Mesendoderm (in vitro differentiated cells): ENCODE data around the gene PPP2R5E. TPM values are rescaled to one million over a fixed set of nuclear protein-coding genes. Genes with fewer than 3 reads are reported as not detected.
"Not testable (repeated sequence)": the region's sequence is repeated elsewhere in the genome, so short reads cannot be mapped to it uniquely, and the experiment has no call there.

Source experiments
- DNase-seq: peaks from one replicate; pipeline ENCODE4 v3.0.0; 2013
- H2AK5ac ChIP-seq: 2 replicates; pipeline ENCODE4 v1.6.1; 2013; ENCODE audit warnings: low read length, inconsistent platforms
- H2BK120ac ChIP-seq: 2 replicates; pipeline ENCODE4 v1.6.1; 2013; ENCODE audit warnings: low read depth, mild to moderate bottlenecking, low read length, moderate library complexity, mixed read lengths
- H2BK15ac ChIP-seq: replicated peaks from 2 replicates; pipeline ENCODE4 v1.6.1; 2013; ENCODE audit warnings: low read depth, mild to moderate bottlenecking, moderate library complexity
- H2BK5ac ChIP-seq: 2 replicates; pipeline ENCODE4 v1.6.1; 2013; ENCODE audit warnings: low read length, inconsistent platforms
- H3K18ac ChIP-seq: 2 replicates; pipeline ENCODE4 v1.6.1; 2013; ENCODE audit warnings: mild to moderate bottlenecking, low read length, mixed read lengths
- H3K23ac ChIP-seq: one replicate; pipeline ENCODE4 v1.6.1; 2013; ENCODE audit warnings: low read length
- H3K27ac ChIP-seq: 2 replicates; pipeline ENCODE4 v1.5.1; 2013; ENCODE audit warnings: low read depth, mild to moderate bottlenecking, inconsistent platforms, low read length, moderate library complexity
- H3K27me3 ChIP-seq: 2 replicates; pipeline ENCODE4 v1.6.1; 2013; ENCODE audit warnings: low read length, control low read depth, mild to moderate bottlenecking, inconsistent platforms; ENCODE audit not compliant: insufficient read depth, poor library complexity
- H3K36me3 ChIP-seq: 2 replicates; pipeline ENCODE4 v1.6.1; 2013; ENCODE audit warnings: low read length, inconsistent platforms; ENCODE audit not compliant: control insufficient read depth, insufficient read depth
- H3K4ac ChIP-seq: one replicate; pipeline ENCODE4 v1.6.1; 2013; ENCODE audit warnings: low read depth, mild to moderate bottlenecking, low read length, moderate library complexity
- H3K4me1 ChIP-seq: 2 replicates; pipeline ENCODE4 v1.6.1; 2013; ENCODE audit warnings: low read depth, low read length, inconsistent platforms; ENCODE audit not compliant: control insufficient read depth
- H3K4me2 ChIP-seq: 2 replicates; pipeline ENCODE4 v1.6.1; 2013; ENCODE audit warnings: low read length
- H3K4me3 ChIP-seq: 2 replicates; pipeline ENCODE4 v1.5.1; 2013; ENCODE audit warnings: mild to moderate bottlenecking, low read length
- H3K56ac ChIP-seq: one replicate; pipeline ENCODE4 v1.6.1; 2013; ENCODE audit warnings: low read length
- H3K79me1 ChIP-seq: 2 replicates; pipeline ENCODE4 v1.6.1; 2013; ENCODE audit warnings: low read length, inconsistent platforms
- H3K79me2 ChIP-seq: 2 replicates; pipeline ENCODE4 v1.6.1; 2013; ENCODE audit warnings: mild to moderate bottlenecking, low read length; ENCODE audit not compliant: control insufficient read depth, insufficient read depth
- H3K9ac ChIP-seq: 2 replicates; pipeline ENCODE4 v1.6.1; 2013; ENCODE audit warnings: low read length, inconsistent platforms
- H4K5ac ChIP-seq: one replicate; pipeline ENCODE4 v1.6.1; 2013; ENCODE audit warnings: low read length
- H4K8ac ChIP-seq: one replicate; pipeline ENCODE4 v1.6.1; 2013; ENCODE audit warnings: low read depth, mild to moderate bottlenecking, control low read depth, low read length, moderate library complexity
- WGBS: extraction: QIAGEN DNeasy Blood & Tissue Kit; methylation state at CpG from one replicate; pipeline ENCODE4 v1.1.7; 2013; ENCODE audit warnings: low lambda C conversion rate, missing lambda C conversion rate; ENCODE audit not compliant: insufficient coverage; ENCODE audit errors: extremely low coverage; 5-methylcytosine and 5-hydroxymethylcytosine counted together
- polyA plus RNA-seq, 2 experiments: library from polyadenylated mRNA; stranded (reverse); fragments of 200-250 nt; gene quantifications; one replicate each; pipeline ENCODE4 v1.2.3, GENCODE V29; 2013

PPP2R5E gene
- polyA plus RNA-seq (2013, experiment 1 of 2), result 40.7 TPM
- 41.7 TPM for polyA plus RNA-seq (2013, experiment 2 of 2)

DNA sequence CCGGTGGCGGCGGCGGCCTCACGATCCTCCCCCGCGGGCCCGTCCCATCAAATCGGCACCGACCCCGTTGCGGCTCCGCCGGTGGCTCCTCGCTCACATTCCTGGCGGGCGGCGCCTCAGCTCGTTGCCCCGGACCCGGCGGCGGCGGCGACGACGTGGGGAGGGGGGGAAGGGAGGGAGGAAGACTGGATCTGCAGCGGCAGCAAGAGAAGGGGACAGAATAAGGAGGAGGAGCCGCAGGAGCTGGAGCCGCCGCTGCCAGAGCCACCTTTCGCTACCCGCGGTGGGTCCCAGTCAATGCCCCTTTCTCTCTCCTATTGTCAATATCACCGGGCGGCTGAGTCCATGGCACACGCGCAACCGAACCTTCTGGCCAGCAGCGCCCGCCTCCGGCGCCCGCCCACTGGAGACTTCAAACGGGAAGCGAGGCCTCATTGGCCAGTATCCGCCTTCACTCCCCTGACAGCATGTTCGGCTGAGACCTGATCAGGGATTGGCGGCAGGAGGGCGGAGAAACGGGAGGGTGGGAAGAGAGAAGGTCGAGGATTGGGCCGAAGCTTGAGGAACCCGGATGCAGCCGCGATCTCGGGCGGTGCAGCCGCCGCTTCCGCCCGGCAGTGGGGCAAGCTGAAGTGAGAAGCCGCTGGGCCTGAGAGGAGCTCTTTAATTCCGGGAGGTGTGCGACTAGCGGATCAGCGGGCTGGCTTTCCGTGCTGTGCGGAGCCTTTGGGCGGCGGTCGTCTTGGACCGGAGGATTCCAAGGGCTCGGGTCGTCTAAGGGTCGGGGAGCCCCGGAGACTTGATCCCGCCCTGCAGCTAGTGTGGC lies at the start of gene PPP2R5E:
PPP2R5E (minus strand) TSS at position 378 of the 826 bp plus-strand sequence. CDS start 3,692 bp downstream, outside the sequence.
- peak within 1 kb of the TSS; percentile 86 for H3K18ac ChIP-seq
- H3K4me2 ChIP-seq, result peak within 1 kb of the TSS; percentile 78
- peaks cover 20% of the 10 kb centered on the region for H3K79me2 ChIP-seq
- peak within 1 kb of the TSS; percentile 65 for H2BK5ac ChIP-seq
- WGBS, result no CpG with 5 or more reads among the region's 78 CpGs
- no peaks in the 10 kb centered on the region for H3K27me3 ChIP-seq
- peak within 1 kb of the TSS; percentile 93 for H3K56ac ChIP-seq
- H2AK5ac ChIP-seq, result no peak within 1 kb of the TSS
- H4K8ac ChIP-seq, result no peak within 1 kb of the TSS
- peak; percentile 100 for DNase-seq
- H3K9ac ChIP-seq, result peak within 1 kb of the TSS; percentile 96
- no peak within 1 kb of the TSS for H2BK15ac ChIP-seq
- H3K23ac ChIP-seq, result peak within 1 kb of the TSS; percentile 84
- peak within 1 kb of the TSS; percentile 97 for H3K27ac ChIP-seq
- no peak within 1 kb of the TSS for H2BK120ac ChIP-seq
- no peak within 1 kb of the TSS for H4K5ac ChIP-seq
- peaks cover 2% of the 10 kb centered on the region for H3K79me1 ChIP-seq
- H3K4ac ChIP-seq, result peak within 1 kb of the TSS; percentile 60
- H3K4me1 ChIP-seq, result no peaks in the 10 kb centered on the region
- peak within 1 kb of the TSS; percentile 90 for H3K4me3 ChIP-seq
- peaks cover 2% of the 10 kb centered on the region for H3K36me3 ChIP-seq

DNA sequence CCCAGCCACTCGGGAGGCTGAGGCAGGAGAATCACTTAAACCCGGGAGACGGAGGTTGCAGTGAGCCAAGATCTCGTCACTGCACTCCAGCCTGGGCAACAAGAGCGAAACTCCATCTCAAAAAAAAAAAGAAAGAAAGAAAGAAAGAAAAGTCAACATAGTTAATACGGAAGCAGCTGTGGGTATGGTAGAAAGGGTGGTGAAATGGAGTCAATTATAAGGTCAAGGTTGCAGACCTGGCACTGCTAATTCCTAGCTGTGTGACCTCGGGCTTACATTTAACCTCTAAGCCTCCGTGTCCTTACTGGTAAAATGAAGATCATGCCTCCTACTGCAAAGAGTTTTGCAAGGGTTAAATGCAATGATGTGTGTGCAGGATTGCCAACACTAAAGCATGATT lies 39.9 kb upstream of the PPP2R5E start:
- DNase-seq, H3K9ac ChIP-seq, H3K4me1 ChIP-seq, H4K5ac ChIP-seq, H3K27ac ChIP-seq, H4K8ac ChIP-seq, H2BK15ac ChIP-seq, H3K23ac ChIP-seq, H3K56ac ChIP-seq, H3K18ac ChIP-seq, H3K36me3 ChIP-seq, H3K4ac ChIP-seq, H3K79me2 ChIP-seq, H2BK5ac ChIP-seq, H3K27me3 ChIP-seq, H3K4me3 ChIP-seq, H3K4me2 ChIP-seq, H3K79me1 ChIP-seq, H2AK5ac ChIP-seq, H2BK120ac ChIP-seq: not testable (repeated sequence)
- no CpG with 5 or more reads among the region's 8 CpGs for WGBS

DNA sequence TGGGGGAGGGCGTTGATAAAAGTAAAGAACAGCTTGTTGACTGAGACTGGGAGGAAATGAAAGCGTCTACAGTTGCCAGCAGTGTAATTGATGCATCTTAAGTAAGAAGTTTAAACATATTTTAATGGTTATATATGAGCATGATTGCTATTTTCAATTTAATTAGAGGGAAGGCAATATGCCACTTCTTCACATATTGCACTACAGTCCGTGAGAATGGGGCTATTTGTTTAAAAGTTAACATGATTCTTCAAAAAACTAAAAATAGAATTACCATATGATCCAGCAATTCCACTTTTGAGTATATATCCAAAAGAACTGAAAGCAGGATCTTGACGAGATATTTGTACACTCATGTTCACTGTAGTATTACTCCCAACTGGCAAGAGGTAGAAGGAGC lies 38.3 kb upstream of the PPP2R5E start:
- no peak overlapping the region for H3K4me3 ChIP-seq
- no peak overlapping the region for H4K5ac ChIP-seq
- no CpG with 5 or more reads among the region's 4 CpGs for WGBS

DNA sequence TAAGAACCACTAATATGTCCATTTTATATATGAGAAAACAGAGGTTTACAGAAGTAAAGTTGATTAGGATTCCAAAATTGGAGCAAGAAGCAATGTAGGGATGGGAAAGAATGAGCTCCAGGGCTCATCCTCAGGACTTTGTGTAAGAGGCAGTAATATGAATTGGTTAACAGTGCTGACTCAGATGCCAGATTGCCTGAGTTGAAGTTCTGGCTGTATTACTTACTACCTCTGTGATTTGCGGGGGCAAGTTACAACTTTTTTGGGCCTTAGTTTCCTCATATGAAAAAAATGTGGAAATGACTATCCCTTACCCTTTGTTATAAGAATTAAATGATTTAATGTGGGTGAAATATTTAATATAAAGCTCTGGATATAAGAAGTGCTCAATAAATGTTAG lies 35.1 kb upstream of the PPP2R5E start:
- WGBS, result no CpG with 5 or more reads among the region's 1 CpG
- no peak overlapping the region for H4K5ac ChIP-seq
- DNase-seq, result no peak

More for the DNA sequence above, 38.3 kb upstream of the PPP2R5E start:
- H2BK120ac ChIP-seq, result no peak overlapping the region
- no peak overlapping the region for H4K8ac ChIP-seq
- H3K4me1 ChIP-seq, result no peaks in the 10 kb centered on the region
- H2AK5ac ChIP-seq, result no peak overlapping the region
- H2BK5ac ChIP-seq, result no peak overlapping the region
- H3K4me2 ChIP-seq, result no peak overlapping the region
- no peak for DNase-seq
- no peak overlapping the region for H3K18ac ChIP-seq
- no peak overlapping the region for H3K56ac ChIP-seq
- H2BK15ac ChIP-seq, result no peak overlapping the region
- no peak overlapping the region for H3K23ac ChIP-seq
- H3K9ac ChIP-seq, result no peak overlapping the region
- H3K27me3 ChIP-seq, result no peaks in the 10 kb centered on the region
- no peak overlapping the region for H3K4ac ChIP-seq
- no peaks in the 10 kb centered on the region for H3K36me3 ChIP-seq
- H3K27ac ChIP-seq, result no peak overlapping the region
- no peaks in the 10 kb centered on the region for H3K79me1 ChIP-seq
- H3K79me2 ChIP-seq, result no peaks in the 10 kb centered on the region

DNA sequence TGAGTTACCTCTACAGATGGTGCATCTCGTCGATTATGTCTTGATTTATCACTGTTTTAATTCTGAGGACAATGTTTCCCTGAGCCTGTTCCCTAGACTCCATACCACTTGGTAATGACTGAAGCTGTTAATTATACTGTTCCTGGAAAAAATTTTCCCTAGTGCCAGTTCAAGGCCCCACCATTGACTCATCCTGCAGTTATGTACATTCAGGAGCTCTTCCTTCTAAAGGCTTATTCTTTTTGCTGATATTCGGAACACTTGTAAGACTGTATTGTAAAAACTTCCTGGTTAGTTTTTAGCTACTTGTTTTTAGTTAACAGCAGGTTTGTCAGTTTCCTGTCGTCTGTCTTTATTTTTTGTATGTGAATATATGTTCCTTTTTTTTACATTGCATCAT lies 30.4 kb upstream of the PPP2R5E start:
- Histone ChIP-seq H3K79me2 (no peaks in the 10 kb centered on the region), H3K56ac (no peak overlapping the region), H3K4me3 (no peak overlapping the region), H3K4ac (no peak overlapping the region), H4K5ac (no peak overlapping the region), H3K79me1 (no peaks in the 10 kb centered on the region), H4K8ac (no peak overlapping the region), H3K27me3 (no peaks in the 10 kb centered on the region), H3K18ac (no peak overlapping the region), H3K23ac (no peak overlapping the region), H2BK120ac (no peak overlapping the region), H3K4me2 (no peak overlapping the region), H3K9ac (no peak overlapping the region), H3K27ac (no peak overlapping the region), H2BK5ac (no peak overlapping the region), H2BK15ac (no peak overlapping the region), H2AK5ac (no peak overlapping the region), H3K36me3 (no peaks in the 10 kb centered on the region), H3K4me1 (no peaks in the 10 kb centered on the region)
- no peak for DNase-seq
- WGBS, result no CpG with 5 or more reads among the region's 4 CpGs

More for the DNA sequence above, 35.1 kb upstream of the PPP2R5E start:
- H3K79me2 ChIP-seq, result no peaks in the 10 kb centered on the region
- H2BK5ac ChIP-seq, result no peak overlapping the region
- no peak overlapping the region for H4K8ac ChIP-seq
- no peak overlapping the region for H3K4me3 ChIP-seq
- no peak overlapping the region for H3K4ac ChIP-seq
- H3K27me3 ChIP-seq, result no peaks in the 10 kb centered on the region
- H3K79me1 ChIP-seq, result no peaks in the 10 kb centered on the region
- no peak overlapping the region for H2BK15ac ChIP-seq
- H3K27ac ChIP-seq, result no peak overlapping the region
- H2BK120ac ChIP-seq, result no peak overlapping the region
- H3K4me1 ChIP-seq, result no peaks in the 10 kb centered on the region
- H3K36me3 ChIP-seq, result no peaks in the 10 kb centered on the region
- no peak overlapping the region for H3K4me2 ChIP-seq
- H3K9ac ChIP-seq, result no peak overlapping the region
- H3K56ac ChIP-seq, result no peak overlapping the region
- H2AK5ac ChIP-seq, result no peak overlapping the region
- no peak overlapping the region for H3K18ac ChIP-seq
- no peak overlapping the region for H3K23ac ChIP-seq
